Fibroblast of the aortic adventitia (primary cell): Measurements from ENCODE around the gene RDX. TPM values are rescaled to one million over a fixed set of nuclear protein-coding genes. Genes with fewer than 3 reads are reported as not detected.
A peak's percentile ranks its signal among the peaks of the same experiment; 100 is the strongest.

ENCODE experiments used
- DNase-seq: peaks from one replicate; pipeline ENCODE4 v3.0.0-alpha.2; 2010; ENCODE audit warnings: low read depth
- H3K4me3 ChIP-seq: 2 replicates; pipeline ENCODE4 v1.5.1; 2011; ENCODE audit warnings: low read depth, mild to moderate bottlenecking, control low read depth, low read length, moderate library complexity
- total RNA-seq: library from RNA; depleted of rRNA; stranded (reverse); fragments of >200 nt; gene quantifications from 2 replicates; pipeline ENCODE4 v1.2.3, GENCODE V29; 2012; ENCODE audit warnings: low replicate concordance
- TF ChIP-seq, protein P1 (sequence below): IDR thresholded peaks from 2 replicates; pipeline ENCODE4 v1.5.1; 2011; ENCODE audit warnings: mild to moderate bottlenecking, low read length, control low read depth, inconsistent platforms; ENCODE audit not compliant: insufficient read depth

Gene RDX
- total RNA-seq, 1 donor: 108 TPM

DNA sequence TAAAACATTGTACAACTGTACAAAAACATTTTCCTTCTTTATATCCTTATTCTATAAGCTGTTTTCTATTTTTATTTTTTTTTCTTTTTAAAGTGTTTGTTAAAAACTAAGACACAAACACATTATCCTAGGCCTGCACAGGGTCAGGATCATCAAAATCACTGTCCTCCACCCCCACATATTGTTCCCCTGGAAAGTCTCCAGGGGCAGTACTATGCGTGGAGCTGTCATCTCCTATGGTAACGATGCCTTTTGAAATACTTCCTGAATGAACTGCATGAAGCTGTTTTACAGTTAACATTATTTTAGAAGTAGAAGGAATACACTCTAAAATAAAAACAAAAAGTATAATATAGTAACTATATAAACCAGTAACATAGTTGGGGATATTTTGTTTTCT is 136.0 kb downstream of the RDX start:
- DNase-seq: no peak
- TF ChIP-seq, protein P1, sequence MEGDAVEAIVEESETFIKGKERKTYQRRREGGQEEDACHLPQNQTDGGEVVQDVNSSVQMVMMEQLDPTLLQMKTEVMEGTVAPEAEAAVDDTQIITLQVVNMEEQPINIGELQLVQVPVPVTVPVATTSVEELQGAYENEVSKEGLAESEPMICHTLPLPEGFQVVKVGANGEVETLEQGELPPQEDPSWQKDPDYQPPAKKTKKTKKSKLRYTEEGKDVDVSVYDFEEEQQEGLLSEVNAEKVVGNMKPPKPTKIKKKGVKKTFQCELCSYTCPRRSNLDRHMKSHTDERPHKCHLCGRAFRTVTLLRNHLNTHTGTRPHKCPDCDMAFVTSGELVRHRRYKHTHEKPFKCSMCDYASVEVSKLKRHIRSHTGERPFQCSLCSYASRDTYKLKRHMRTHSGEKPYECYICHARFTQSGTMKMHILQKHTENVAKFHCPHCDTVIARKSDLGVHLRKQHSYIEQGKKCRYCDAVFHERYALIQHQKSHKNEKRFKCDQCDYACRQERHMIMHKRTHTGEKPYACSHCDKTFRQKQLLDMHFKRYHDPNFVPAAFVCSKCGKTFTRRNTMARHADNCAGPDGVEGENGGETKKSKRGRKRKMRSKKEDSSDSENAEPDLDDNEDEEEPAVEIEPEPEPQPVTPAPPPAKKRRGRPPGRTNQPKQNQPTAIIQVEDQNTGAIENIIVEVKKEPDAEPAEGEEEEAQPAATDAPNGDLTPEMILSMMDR: no peak
- H3K4me3 ChIP-seq: no peak overlapping the region

DNA sequence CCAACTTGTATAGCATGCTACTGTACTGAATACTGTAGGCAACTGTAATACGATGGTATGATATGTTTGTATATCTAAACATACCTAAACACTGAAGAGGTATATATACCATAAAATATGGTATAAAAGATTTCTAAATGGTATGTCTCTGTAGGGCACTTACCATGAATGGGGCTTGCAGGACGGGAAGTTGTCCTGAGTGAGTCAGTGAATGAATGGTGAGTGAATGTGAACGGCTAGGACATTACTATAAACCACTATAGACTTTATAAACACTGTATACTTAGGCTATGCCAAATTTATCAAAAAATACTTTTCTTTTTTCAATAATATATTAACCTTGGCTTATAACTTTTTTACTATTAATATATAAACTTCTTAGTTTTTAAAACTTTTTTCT is 136.4 kb downstream of the RDX start:
- DNase-seq: no peak
- TF ChIP-seq, protein P1: no peak

DNA sequence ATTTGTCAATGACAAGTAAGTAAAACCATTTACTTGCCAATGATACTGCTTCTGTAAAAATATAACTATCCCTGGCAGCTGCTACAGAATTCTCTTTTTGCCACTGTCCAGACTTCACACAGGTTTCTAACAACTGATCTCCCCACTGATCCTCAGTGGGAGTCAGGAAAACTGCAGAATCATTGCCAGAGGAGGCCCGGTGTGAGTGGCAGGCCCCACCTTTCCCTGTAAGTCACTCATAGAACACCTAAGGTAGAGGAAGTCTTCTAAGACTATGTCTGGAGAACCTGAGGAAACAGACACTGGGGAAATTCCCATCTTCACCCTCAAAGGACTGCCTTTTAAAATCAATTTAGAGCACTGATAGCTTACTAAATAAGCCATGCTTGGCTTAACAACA is 136.9 kb downstream of the RDX start:
- TF ChIP-seq, protein P1: no peak
- no peak for DNase-seq
- H3K4me3 ChIP-seq: no peak overlapping the region

More for the DNA sequence above, 136.4 kb downstream of the RDX start:
- H3K4me3 ChIP-seq: no peak overlapping the region

DNA sequence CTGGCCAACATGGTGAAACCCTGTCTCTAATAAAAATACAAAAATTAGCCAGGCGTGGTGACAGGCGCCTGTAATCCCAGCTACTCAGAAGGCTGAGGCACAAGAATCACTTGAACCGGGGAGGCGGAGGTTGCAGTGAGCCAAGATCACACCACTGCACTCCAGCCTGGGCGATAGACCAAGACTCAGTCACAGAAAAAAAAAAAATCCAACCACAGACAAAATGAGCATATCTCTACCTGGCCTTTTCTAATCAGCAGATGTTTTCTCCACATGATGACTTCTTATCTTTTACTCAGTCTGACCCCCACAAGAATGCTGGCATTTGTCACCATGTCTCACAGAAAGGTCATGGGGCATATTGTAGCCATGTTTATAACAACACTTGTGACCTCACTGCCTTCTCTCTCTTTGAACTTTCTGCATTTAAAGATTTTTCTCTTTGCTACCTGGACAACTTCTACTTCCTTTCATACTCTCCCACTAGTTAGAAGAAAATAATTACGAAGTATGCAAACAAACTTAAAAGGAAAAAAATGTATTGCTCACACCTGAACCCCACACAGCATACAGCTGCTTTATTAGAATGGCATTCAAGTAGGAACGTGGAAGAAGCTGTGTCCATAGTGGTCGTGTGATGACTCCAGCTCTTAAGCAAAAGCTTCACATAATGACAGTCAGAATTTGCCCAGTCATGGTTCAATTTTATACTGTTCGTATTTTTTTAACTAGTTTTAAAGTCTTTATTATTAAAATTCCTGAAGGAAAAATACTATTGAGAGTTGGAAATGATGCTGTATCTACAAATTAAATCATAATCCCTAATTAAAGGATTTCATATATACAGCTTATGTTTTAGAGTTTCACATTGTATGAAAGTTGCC is 137.9 kb downstream of the RDX start:
- DNase-seq: peak; percentile 20
- no peak overlapping the region for H3K4me3 ChIP-seq
- TF ChIP-seq, protein P1: no peak

DNA sequence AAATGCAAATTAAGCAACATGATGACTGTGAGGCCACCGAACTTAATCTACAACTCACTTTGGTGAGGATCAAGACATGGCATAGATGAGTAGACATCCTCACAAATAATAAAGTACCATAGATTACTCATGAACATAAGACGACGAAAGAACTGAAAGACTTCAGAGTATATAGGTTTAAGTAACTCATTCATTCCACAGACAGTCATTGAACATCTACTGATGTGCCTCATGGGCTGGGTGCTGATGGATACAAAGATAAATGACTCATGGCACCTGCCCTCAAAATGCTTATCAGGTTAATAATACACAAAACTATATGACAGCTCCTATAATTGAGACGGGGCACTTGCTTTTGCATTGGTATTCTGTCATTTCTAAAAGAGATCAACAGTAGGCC is 139.9 kb downstream of the RDX start:
- H3K4me3 ChIP-seq: no peak overlapping the region
- TF ChIP-seq, protein P1: no peak
- DNase-seq: no peak

DNA sequence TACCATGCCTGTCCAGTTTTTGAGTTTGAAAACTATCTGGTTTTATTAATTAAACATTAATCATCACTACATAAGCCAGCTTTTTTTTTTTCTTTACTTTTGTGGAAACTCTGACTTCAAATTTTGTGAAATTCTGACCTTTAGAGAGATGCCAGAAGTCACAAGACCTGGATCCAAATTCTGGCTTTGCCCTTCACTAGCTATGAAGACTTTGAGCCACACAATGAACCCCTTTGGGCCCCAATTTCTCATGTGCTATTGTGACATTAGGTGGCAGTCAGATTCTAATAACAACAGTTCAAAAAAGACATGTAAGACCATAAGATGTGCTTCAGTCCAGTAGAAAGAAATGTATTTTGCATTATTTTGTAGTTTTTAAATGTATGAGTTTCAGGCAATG is 142.9 kb downstream of the RDX start:
- DNase-seq: no peak
- TF ChIP-seq, protein P1: no peak
- H3K4me3 ChIP-seq: no peak overlapping the region
